HCT116 (cell line): ENCODE measurements around the gene JPH3. TPM values are rescaled to one million over a fixed set of nuclear protein-coding genes. Genes with fewer than 3 reads are reported as not detected.

Source experiments
- ATAC-seq: fragments of 200-7000 bp; cut with Tn5 transposase; 2 replicates; pipeline ENCODE4 v1.9.1; 2020; ENCODE audit warnings: mild to moderate bottlenecking, moderate library complexity
- BruUV-seq: library from RNA; stranded (reverse); fragments of 400-500 nt; replicated peaks from 2 replicates; lab custom pipeline; 2021; lab: Mats Ljungman, UMichigan
- CTCF ChIA-PET: fragments of 300-600 bp; sonication (Branson Sonifier 250); formaldehyde crosslinking; loops from one replicate; lab custom pipeline; 2021; ENCODE audit warnings: antibody characterized with exemption; lab: Charles Lee
- POLR2A ChIA-PET: fragments of 300-600, 350-600 bp; sonication (Branson Sonifier 250); formaldehyde crosslinking; loops from one replicate; lab custom pipeline; 2021; ENCODE audit warnings: antibody characterized with exemption; lab: Charles Lee
- RAD21 ChIA-PET, 2 experiments: fragments of 300-600 bp; sonication (Branson Sonifier 250); formaldehyde crosslinking; loops; one replicate each; lab custom pipeline; 2023; ENCODE audit warnings: low total read pairs in 2 of 2; ENCODE audit not compliant: uncharacterized antibody in 2 of 2, unreplicated experiment in 2 of 2, low non-redundant PET in 1 of 2; lab: Charles Lee
- DNase-seq: peaks from one replicate; pipeline ENCODE4 v3.0.0-alpha.2; 2010; ENCODE audit warnings: low read depth, low spot score
- H2AFZ ChIP-seq: fragments of 200-600 bp; shearing (Covaris generic), sonication (generic); 2 replicates; pipeline ENCODE4 v1.6.1; 2017; ENCODE audit warnings: low read depth, mixed run types, mixed read lengths, antibody characterized with exemption, low read length; ENCODE audit not compliant: poor library complexity, severe bottlenecking
- H3K27ac ChIP-seq: 2 replicates; pipeline ENCODE4 v1.5.1; 2012; ENCODE audit warnings: low read depth, low read length
- H3K27me3 ChIP-seq: fragments of 200-600 bp; sonication (generic); 2 replicates; pipeline ENCODE4 v1.6.1; 2016; ENCODE audit warnings: mixed run types, low read length, mixed read lengths; ENCODE audit not compliant: insufficient read depth
- H3K36me3 ChIP-seq, 2 experiments: fragments of 200-500 bp in 1 of 2; fragments of 200-600 bp in 1 of 2; sonication (Bioruptor generic) in 1 of 2; sonication (generic) in 1 of 2; 2 replicates each; pipeline versions ENCODE4 v1.5.1 to v1.6.1; 2014 to 2016; ENCODE audit warnings: low read length in 2 of 2, inconsistent platforms in 1 of 2, mixed read lengths in 1 of 2, mixed run types in 1 of 2; ENCODE audit not compliant: insufficient read depth in 2 of 2, control insufficient read depth in 1 of 2
- H3K4me1 ChIP-seq, 2 experiments: fragments of 200-600 bp in 1 of 2; sonication (generic) in 1 of 2; 2 replicates each; pipeline versions ENCODE4 v1.5.1 to v1.6.1; 2012 to 2017; ENCODE audit warnings: low read length in 2 of 2, inconsistent platforms in 1 of 2, mild to moderate bottlenecking in 1 of 2, mixed read lengths in 1 of 2, mixed run types in 1 of 2, moderate library complexity in 1 of 2; ENCODE audit not compliant: insufficient read depth in 2 of 2, control insufficient read depth in 1 of 2
- H3K4me2 ChIP-seq: fragments of 200-600 bp; sonication (generic); 2 replicates; pipeline ENCODE4 v1.6.1; 2017; ENCODE audit warnings: mixed run types, low read length, mixed read lengths
- H3K4me3 ChIP-seq, 2 experiments: fragments of 200-600 bp in 1 of 2; sonication (generic) in 1 of 2; replicated peaks in 1 of 2; 2 replicates each; pipeline ENCODE4 v1.5.1; 2011 to 2016; ENCODE audit warnings: low read length in 2 of 2, control low read depth in 1 of 2, low read depth in 1 of 2, mild to moderate bottlenecking in 1 of 2, mixed read lengths in 1 of 2, mixed run types in 1 of 2
- H3K79me2 ChIP-seq: fragments of 200-600 bp; sonication (generic); 2 replicates; pipeline ENCODE4 v1.6.1; 2017; ENCODE audit warnings: mild to moderate bottlenecking, mixed run types, low read length, moderate library complexity, mixed read lengths; ENCODE audit not compliant: insufficient read depth
- H3K9ac ChIP-seq: fragments of 200-600 bp; sonication (generic); 2 replicates; pipeline ENCODE4 v1.6.1; 2016; ENCODE audit warnings: low read length, mixed read lengths
- H3K9me2 ChIP-seq: fragments of 200-600 bp; sonication (generic), shearing (Covaris generic); 2 replicates; pipeline ENCODE4 v1.6.1; 2017; ENCODE audit warnings: mixed run types, mild to moderate bottlenecking, moderate library complexity; ENCODE audit not compliant: insufficient read depth
- H3K9me3 ChIP-seq, 2 experiments: fragments of 200-500 bp in 1 of 2; fragments of 200-600 bp in 1 of 2; sonication (Bioruptor generic) in 1 of 2; sonication (generic) in 1 of 2; 2 replicates each; pipeline ENCODE4 v1.6.1; 2014 to 2017; ENCODE audit warnings: low read length in 2 of 2, mixed read lengths in 2 of 2, inconsistent platforms in 1 of 2, low read depth in 1 of 2, mild to moderate bottlenecking in 1 of 2, mixed run types in 1 of 2, moderate library complexity in 1 of 2; ENCODE audit not compliant: control insufficient read depth in 1 of 2, insufficient read depth in 1 of 2
- H4K20me1 ChIP-seq: fragments of 200-600 bp; sonication (generic), shearing (Covaris generic); 2 replicates; pipeline ENCODE4 v1.6.1; 2017; ENCODE audit warnings: mixed run types, mild to moderate bottlenecking, moderate library complexity; ENCODE audit not compliant: insufficient read depth
- CEBPB ChIP-seq: IDR thresholded peaks from 2 replicates; pipeline ENCODE4 v1.6.1; 2012; ENCODE audit warnings: low read depth
- EGR1 ChIP-seq: IDR thresholded peaks from 2 replicates; pipeline ENCODE4 v1.6.1; 2012; ENCODE audit warnings: low read depth
- EZH2 ChIP-seq: fragments of 200-600 bp; sonication (generic); IDR thresholded peaks from 2 replicates; pipeline ENCODE4 v1.6.1; 2017; ENCODE audit warnings: antibody characterized with exemption, mixed run types
- JUND ChIP-seq: IDR thresholded peaks from 2 replicates; pipeline ENCODE4 v1.6.1; 2012
- SIN3A ChIP-seq: IDR thresholded peaks from 2 replicates; pipeline ENCODE4 v1.6.1; 2012; ENCODE audit warnings: low read depth
- SP1 ChIP-seq: IDR thresholded peaks from 2 replicates; pipeline ENCODE4 v1.6.1; 2012; ENCODE audit warnings: low read depth
- TCF7L2 ChIP-seq: IDR thresholded peaks from 2 replicates; pipeline ENCODE4 v1.7.0; 2011; ENCODE audit warnings: borderline replicate concordance, inconsistent platforms; ENCODE audit not compliant: insufficient read depth, insufficient read length; ENCODE audit errors: extremely low read depth
- YY1 ChIP-seq: IDR thresholded peaks from 2 replicates; pipeline ENCODE4 v1.6.1; 2011; ENCODE audit warnings: low read length, low read depth, moderate library complexity, mild to moderate bottlenecking; ENCODE audit not compliant: insufficient replicate concordance; ENCODE audit errors: extremely low read depth
- ZFX ChIP-seq: fragments of 450-650 bp; IDR thresholded peaks from 2 replicates; pipeline ENCODE4 v1.6.1; 2017
- ZNF274 ChIP-seq: fragments of 200-500 bp; sonication (Bioruptor generic); IDR thresholded peaks from 2 replicates; pipeline ENCODE4 v1.6.1; 2014; ENCODE audit warnings: mild to moderate bottlenecking, low read depth, low read length, inconsistent platforms
- intact Hi-C: fragments of 100-400 bp; cut with micrococcal nuclease; formaldehyde crosslinking; loops from 2 replicates; pipeline ENCODE4 v1.10.0; 2022
- total RNA-seq: library from RNA; stranded (reverse); gene quantifications from one replicate; pipeline ENCODE4 v1.2.1, GENCODE V29; 2021; ENCODE audit not compliant: unreplicated experiment
- TF ChIP-seq, protein P1 (sequence below): IDR thresholded peaks from 2 replicates; pipeline ENCODE4 v1.6.1; 2012; ENCODE audit warnings: low read depth
- TF ChIP-seq, protein P2 (sequence below): IDR thresholded peaks from 2 replicates; pipeline ENCODE4 v1.6.1; 2012
- TF ChIP-seq, protein P3 (sequence below): IDR thresholded peaks from 2 replicates; pipeline ENCODE4 v1.6.1; 2012
- TF ChIP-seq, protein P4 (sequence below), 3 experiments: fragments of 200-600 bp in 1 of 3; sonication (generic) in 1 of 3; IDR thresholded peaks in 2 of 3; conservative IDR thresholded peaks in 1 of 3; 2 replicates each; pipeline ENCODE4 v1.5.1; 2012 to 2017; ENCODE audit warnings: low read depth in 2 of 3, low read length in 2 of 3, antibody characterized with exemption in 1 of 3, borderline replicate concordance in 1 of 3, control low read depth in 1 of 3, mild to moderate bottlenecking in 1 of 3, mixed read lengths in 1 of 3, mixed run types in 1 of 3, moderate library complexity in 1 of 3; ENCODE audit not compliant: insufficient read depth in 1 of 3
- TF ChIP-seq, protein P5 (sequence below): IDR thresholded peaks from 2 replicates; pipeline ENCODE4 v1.6.1; 2011; ENCODE audit warnings: mild to moderate bottlenecking, low read length, moderate library complexity; ENCODE audit not compliant: insufficient replicate concordance; ENCODE audit errors: extremely low read depth

JPH3 gene
- total RNA-seq, 1 experiment from 2014 or later: 0.10 TPM

DNA sequence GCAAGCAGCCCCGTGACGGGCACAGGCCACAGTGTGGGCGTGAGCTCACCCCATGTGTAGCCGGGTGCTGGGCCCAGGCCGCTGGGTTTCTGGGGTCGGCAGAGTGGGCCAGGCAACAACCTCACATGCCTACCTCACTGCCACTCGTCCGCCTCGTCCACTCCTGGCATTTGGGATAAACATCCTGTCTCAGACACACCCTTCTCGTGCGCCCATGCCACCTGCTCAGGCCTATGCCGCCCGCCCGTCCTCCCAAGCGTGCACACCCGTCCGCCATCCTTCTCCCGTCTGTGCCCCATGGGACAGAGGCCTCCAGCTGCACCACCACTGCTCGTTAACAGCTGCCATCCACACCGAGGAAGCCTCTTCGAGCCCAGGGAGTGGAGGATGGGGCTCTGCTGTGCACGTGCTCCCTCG, 99.2 kb downstream of the JPH3 start:
- Histone ChIP-seq H3K79me2 (peaks cover 11% of the 10 kb centered on the region; the same call in 1 of the 2 replicates), H3K4me1 (no peaks in the 10 kb centered on the region), H4K20me1 (no peaks in the 10 kb centered on the region), H3K4me3 (no peak overlapping the region), H3K9me2 (no peaks in the 10 kb centered on the region), H2AFZ (no peak overlapping the region), H3K4me2 (no peak overlapping the region), H3K9ac (no peak overlapping the region), H3K27ac (no peak overlapping the region; the same call in 1 of the 2 replicates), H3K27me3 (no peaks in the 10 kb centered on the region), H3K36me3 (peaks cover 5 to 20% of the 10 kb centered on the region in 2 experiments; a peak in 3 of 4 replicates), H3K9me3 (no peaks in the 10 kb centered on the region)
- no TSS peak for BruUV-seq
- ChIA-PET RAD21 (no interaction called here), CTCF (interaction anchor here (0.7 kb wide), 1 partner anchor 64 kb away, joined by 3 read pairs; the partner anchor contains the start of gene KLHDC4), POLR2A (no interaction called here)
- ATAC-seq (0 out of 2 replicates have a peak, but pooled peaks have one; percentile 2), DNase-seq (no peak)
- no peak for TF ChIP-seq EGR1
- no peak for TF ChIP-seq JUND
- TF ChIP-seq, protein P1, sequence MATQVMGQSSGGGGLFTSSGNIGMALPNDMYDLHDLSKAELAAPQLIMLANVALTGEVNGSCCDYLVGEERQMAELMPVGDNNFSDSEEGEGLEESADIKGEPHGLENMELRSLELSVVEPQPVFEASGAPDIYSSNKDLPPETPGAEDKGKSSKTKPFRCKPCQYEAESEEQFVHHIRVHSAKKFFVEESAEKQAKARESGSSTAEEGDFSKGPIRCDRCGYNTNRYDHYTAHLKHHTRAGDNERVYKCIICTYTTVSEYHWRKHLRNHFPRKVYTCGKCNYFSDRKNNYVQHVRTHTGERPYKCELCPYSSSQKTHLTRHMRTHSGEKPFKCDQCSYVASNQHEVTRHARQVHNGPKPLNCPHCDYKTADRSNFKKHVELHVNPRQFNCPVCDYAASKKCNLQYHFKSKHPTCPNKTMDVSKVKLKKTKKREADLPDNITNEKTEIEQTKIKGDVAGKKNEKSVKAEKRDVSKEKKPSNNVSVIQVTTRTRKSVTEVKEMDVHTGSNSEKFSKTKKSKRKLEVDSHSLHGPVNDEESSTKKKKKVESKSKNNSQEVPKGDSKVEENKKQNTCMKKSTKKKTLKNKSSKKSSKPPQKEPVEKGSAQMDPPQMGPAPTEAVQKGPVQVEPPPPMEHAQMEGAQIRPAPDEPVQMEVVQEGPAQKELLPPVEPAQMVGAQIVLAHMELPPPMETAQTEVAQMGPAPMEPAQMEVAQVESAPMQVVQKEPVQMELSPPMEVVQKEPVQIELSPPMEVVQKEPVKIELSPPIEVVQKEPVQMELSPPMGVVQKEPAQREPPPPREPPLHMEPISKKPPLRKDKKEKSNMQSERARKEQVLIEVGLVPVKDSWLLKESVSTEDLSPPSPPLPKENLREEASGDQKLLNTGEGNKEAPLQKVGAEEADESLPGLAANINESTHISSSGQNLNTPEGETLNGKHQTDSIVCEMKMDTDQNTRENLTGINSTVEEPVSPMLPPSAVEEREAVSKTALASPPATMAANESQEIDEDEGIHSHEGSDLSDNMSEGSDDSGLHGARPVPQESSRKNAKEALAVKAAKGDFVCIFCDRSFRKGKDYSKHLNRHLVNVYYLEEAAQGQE: no peak
- no peak for TF ChIP-seq SIN3A
- no peak for TF ChIP-seq EZH2
- TF ChIP-seq, protein P2, sequence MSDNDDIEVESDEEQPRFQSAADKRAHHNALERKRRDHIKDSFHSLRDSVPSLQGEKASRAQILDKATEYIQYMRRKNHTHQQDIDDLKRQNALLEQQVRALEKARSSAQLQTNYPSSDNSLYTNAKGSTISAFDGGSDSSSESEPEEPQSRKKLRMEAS: no peak
- TF ChIP-seq ZFX: no peak
- TF ChIP-seq, protein P3, sequence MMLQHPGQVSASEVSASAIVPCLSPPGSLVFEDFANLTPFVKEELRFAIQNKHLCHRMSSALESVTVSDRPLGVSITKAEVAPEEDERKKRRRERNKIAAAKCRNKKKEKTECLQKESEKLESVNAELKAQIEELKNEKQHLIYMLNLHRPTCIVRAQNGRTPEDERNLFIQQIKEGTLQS: no peak
- TF ChIP-seq TCF7L2: no peak
- TF ChIP-seq CEBPB: no peak
- TF ChIP-seq, protein P4, sequence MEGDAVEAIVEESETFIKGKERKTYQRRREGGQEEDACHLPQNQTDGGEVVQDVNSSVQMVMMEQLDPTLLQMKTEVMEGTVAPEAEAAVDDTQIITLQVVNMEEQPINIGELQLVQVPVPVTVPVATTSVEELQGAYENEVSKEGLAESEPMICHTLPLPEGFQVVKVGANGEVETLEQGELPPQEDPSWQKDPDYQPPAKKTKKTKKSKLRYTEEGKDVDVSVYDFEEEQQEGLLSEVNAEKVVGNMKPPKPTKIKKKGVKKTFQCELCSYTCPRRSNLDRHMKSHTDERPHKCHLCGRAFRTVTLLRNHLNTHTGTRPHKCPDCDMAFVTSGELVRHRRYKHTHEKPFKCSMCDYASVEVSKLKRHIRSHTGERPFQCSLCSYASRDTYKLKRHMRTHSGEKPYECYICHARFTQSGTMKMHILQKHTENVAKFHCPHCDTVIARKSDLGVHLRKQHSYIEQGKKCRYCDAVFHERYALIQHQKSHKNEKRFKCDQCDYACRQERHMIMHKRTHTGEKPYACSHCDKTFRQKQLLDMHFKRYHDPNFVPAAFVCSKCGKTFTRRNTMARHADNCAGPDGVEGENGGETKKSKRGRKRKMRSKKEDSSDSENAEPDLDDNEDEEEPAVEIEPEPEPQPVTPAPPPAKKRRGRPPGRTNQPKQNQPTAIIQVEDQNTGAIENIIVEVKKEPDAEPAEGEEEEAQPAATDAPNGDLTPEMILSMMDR (IDR thresholded peaks at IDR 0.05 in 2 of 3, conservative IDR thresholded peaks at IDR 0.05 in 1 of 3; ENCODE audit: borderline replicate concordance in 1 of 3, insufficient read depth in 1 of 3, low read depth in 2 of 3, low read length in 2 of 3): no peak
- TF ChIP-seq SP1: no peak
- TF ChIP-seq YY1: no peak
- TF ChIP-seq, protein P5, sequence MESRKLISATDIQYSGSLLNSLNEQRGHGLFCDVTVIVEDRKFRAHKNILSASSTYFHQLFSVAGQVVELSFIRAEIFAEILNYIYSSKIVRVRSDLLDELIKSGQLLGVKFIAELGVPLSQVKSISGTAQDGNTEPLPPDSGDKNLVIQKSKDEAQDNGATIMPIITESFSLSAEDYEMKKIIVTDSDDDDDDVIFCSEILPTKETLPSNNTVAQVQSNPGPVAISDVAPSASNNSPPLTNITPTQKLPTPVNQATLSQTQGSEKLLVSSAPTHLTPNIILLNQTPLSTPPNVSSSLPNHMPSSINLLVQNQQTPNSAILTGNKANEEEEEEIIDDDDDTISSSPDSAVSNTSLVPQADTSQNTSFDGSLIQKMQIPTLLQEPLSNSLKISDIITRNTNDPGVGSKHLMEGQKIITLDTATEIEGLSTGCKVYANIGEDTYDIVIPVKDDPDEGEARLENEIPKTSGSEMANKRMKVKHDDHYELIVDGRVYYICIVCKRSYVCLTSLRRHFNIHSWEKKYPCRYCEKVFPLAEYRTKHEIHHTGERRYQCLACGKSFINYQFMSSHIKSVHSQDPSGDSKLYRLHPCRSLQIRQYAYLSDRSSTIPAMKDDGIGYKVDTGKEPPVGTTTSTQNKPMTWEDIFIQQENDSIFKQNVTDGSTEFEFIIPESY: no peak
- no peak for TF ChIP-seq ZNF274
- intact Hi-C loops: no loop called here
